HG02938 (cell line): ENCODE data around the gene TEAD3.
"Not testable (repeated sequence)": the region's sequence is repeated elsewhere in the genome, so short reads cannot be mapped to it uniquely, and the experiment has no call there.

ENCODE experiments used
- ATAC-seq: cut with Tn5 transposase; IDR thresholded peaks from one replicate; pipeline ENCODE4 v1.9.1; 2021; ENCODE audit warnings: mild to moderate bottlenecking, moderate library complexity; ENCODE audit not compliant: unreplicated experiment

Gene TEAD3

GRCh38 chr6:35452183-35453090 lies 44.4 kb downstream of the TEAD3 start, which contains the start of gene FANCE:
Gene FANCE, plus strand, starts transcription at chr6:35452338. Its CDS starts 208 bp downstream, at chr6:35452546.
- ATAC-seq = peak; percentile 88

GRCh38 chr6:35451354-35452182 lies 45.3 kb downstream of the TEAD3 start:
- no peak for ATAC-seq

- ATAC-seq = no peak
Observed at GRCh38 chr6:35449287-35449881, 47.5 kb downstream of the TEAD3 start.

- no peak for ATAC-seq
Observed at GRCh38 chr6:35448191-35448590, 48.7 kb downstream of the TEAD3 start.

GRCh38 chr6:35445691-35446090 lies 51.2 kb downstream of the TEAD3 start:
- ATAC-seq = no peak

GRCh38 chr6:35443341-35444030 lies 53.4 kb downstream of the TEAD3 start:
- no peak for ATAC-seq

- no peak for ATAC-seq
Observed at GRCh38 chr6:35442693-35443092, 54.2 kb downstream of the TEAD3 start.

GRCh38 chr6:35441642-35442041 lies 55.2 kb downstream of the TEAD3 start:
- ATAC-seq = no peak

GRCh38 chr6:35441205-35441604 lies 55.7 kb downstream of the TEAD3 start:
- ATAC-seq = no peak

GRCh38 chr6:35439308-35439707 lies 57.6 kb downstream of the TEAD3 start:
- no peak for ATAC-seq

- ATAC-seq = not testable (repeated sequence)
Observed at GRCh38 chr6:35438378-35439065, 58.4 kb downstream of the TEAD3 start.

- ATAC-seq = no peak
Observed at GRCh38 chr6:35436071-35436857, 60.6 kb downstream of the TEAD3 start.

- ATAC-seq = no peak
Observed at GRCh38 chr6:35435074-35435837, 61.6 kb downstream of the TEAD3 start.

GRCh38 chr6:35432702-35433101 lies 64.2 kb downstream of the TEAD3 start:
- ATAC-seq = not testable (repeated sequence)

GRCh38 chr6:35432291-35432690 lies 64.6 kb downstream of the TEAD3 start:
- ATAC-seq = no peak

GRCh38 chr6:35429463-35429862 lies 67.4 kb downstream of the TEAD3 start:
- ATAC-seq = no peak

GRCh38 chr6:35428421-35429149 lies 68.3 kb downstream of the TEAD3 start:
- ATAC-seq = no peak

- ATAC-seq = no peak
Observed at GRCh38 chr6:35427851-35428321, 69.0 kb downstream of the TEAD3 start.
